ENCODE data around the gene CHST8. TPM values are rescaled to one million over a fixed set of nuclear protein-coding genes. Genes with fewer than 3 reads are reported as not detected.

The CHST8 gene
- total RNA-seq, 1 donor from 2014 or later, result 0.58 TPM

GRCh38 chr19:33730858-33731607 lies 109.3 kb downstream of the CHST8 start:
- DNase-seq (ENCODE audit: extremely low read depth, low read depth, low spot score), result no peak

DNA sequence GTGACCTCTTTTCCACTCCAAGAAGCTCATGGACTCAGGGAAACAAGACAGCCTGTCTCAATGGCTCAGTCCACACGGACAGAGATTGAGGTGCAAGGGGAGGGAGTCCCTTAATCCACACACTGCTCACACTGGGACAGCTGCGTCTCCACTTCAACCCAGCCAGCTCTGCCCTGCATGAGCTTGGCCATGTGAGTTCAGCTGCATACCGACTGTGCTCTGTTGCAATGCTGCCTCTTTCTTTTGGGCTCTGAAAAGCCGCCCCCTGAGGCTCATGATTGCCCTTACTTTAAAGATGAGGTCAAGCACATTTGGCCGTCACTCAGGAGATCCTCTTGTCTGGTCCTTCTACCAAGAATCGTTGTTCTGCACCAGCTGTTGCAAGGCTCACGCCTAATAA lies 110.1 kb downstream of the CHST8 start:
- no peak for DNase-seq (ENCODE audit: extremely low read depth, low read depth, low spot score)

GRCh38 chr19:33734913-33735312 lies 113.2 kb downstream of the CHST8 start:
- no peak for DNase-seq (ENCODE audit: extremely low read depth, low read depth, low spot score)

GRCh38 chr19:33736158-33736557 lies 114.4 kb downstream of the CHST8 start:
- DNase-seq (ENCODE audit: extremely low read depth, low read depth, low spot score), result no peak

DNA sequence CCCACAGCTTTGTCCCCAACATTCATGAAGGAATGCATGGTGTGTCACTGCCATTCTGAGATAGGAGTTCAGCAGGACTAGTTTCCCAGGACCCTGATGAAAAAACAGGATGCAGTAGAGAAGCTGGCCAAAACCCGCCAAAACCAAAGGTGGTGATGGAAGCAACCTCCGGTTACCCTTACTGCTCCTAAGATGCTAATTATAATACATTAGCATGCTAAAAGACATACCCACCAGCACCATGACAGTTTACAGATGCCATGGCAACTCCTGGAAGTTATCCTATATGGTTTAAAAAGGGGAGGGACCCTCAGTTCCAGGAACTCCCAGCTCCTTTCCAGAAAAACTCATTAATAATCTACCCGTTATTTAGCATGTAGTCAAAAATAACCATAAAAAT lies 115.0 kb downstream of the CHST8 start:
- DNase-seq (ENCODE audit: extremely low read depth, low read depth, low spot score), result no peak

DNA sequence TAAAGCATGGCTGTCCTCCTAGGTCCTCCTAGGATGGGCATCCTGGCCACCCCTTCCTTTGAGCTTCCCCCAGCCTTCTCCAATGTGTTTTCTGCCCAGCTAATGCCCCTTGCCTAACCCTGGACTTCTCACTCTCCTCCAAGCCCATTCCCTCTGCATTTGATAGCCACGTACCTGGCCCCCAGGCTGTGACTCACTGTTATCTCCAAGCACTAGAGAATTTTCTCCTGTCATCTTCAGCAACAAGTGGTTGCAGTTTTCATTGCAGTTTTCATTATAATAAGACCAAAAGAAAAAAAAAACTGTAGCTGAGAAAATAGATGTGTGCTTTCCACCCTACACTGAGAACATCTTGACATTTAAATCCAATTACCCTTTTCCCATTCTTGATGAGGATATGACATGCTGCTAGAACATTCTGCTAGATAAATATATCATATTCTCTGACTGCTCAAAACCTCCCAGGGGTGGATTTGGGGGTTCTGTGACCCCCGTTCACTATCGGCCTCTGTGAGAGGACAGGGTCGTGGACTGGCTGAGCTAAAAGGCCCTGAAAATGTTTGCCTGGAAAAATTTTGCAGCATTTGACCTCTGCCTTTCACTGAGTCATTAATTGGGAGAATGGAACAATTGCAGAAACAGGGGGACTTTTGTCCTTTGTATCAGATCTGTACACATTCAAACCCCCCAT lies 116.1 kb downstream of the CHST8 start:
- DNase-seq (ENCODE audit: extremely low read depth, low read depth, low spot score), result no peak

- peak; percentile 5 for DNase-seq (ENCODE audit: extremely low read depth, low read depth, low spot score)
Observed at GRCh38 chr19:33740811-33741396, 119.2 kb downstream of the CHST8 start.

- DNase-seq (ENCODE audit: extremely low read depth, low read depth, low spot score), result no peak
Observed at GRCh38 chr19:33745297-33745696, 123.5 kb downstream of the CHST8 start.

- DNase-seq (ENCODE audit: extremely low read depth, low read depth, low spot score), result no peak
Observed at GRCh38 chr19:33746159-33746558, 124.4 kb downstream of the CHST8 start.

DNA sequence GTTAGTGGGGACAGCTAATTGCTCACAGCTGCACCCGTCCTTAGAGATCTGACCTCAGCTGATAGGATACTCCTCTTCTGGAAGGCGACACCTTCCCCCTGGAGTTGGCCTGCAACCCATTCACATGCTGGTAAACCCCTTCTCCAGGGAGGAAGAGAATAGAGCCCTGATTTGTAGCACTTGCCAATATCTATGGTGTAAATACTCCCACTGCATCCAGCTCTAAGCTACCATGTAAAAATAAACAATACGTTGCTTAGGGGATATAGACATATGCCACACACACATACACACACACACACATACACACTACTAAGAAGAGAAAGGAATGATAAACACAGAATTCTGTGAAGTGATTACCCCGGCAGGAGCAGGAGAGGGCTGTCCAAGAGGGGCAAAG lies 125.5 kb downstream of the CHST8 start:
- no peak for DNase-seq (ENCODE audit: extremely low read depth, low read depth, low spot score)

GRCh38 chr19:33748231-33748630 lies 126.5 kb downstream of the CHST8 start:
- no peak for DNase-seq (ENCODE audit: extremely low read depth, low read depth, low spot score)

DNA sequence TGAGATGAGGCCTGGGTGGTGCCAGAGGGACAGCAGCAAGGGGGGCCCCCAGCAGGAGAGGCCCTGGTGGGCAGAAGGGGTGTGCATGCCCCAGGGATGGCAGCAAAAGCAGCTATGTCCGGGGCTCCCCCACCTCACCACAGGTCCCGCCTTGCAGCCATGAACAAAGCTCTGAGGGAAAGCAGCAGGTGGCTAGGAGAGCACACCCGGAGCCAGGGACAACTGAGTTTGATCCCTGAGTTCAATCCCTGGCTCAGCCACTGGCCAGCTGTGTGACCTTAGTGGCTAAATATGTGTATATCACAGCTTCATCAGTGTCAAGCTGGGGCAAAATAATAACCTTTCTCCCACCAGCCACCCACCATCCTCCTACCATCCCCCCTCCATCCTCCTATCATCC lies 127.3 kb downstream of the CHST8 start:
- no peak for DNase-seq (ENCODE audit: extremely low read depth, low read depth, low spot score)

DNA sequence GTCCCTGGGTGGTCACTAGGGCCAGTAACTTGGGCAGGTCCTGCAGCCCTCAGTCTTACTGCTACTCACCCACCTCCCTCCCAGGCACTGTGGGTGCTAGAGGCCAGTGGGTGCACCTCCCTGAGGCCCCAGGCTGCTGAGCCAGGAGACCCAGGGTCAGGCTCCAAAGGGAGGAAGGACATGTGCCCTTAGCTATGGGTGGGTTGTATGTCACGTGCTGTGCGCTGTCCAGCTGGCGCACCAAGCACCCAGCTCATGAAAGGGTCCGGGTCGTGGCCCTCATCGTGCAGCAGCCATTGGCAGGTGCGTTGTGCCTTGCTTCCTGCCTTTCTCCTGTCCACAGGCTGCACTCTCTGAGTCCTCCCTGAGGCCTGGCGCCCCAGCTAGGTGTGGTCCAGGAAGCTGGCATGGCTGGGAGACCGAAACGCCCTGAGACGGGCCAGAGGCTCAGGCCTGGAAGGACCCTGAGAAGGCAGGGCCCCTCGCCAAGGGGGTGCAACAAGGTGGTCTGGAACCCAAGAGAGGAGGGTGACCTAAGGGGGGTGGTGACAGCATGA lies 127.9 kb downstream of the CHST8 start:
- no peak for DNase-seq (ENCODE audit: extremely low read depth, low read depth, low spot score)

DNA sequence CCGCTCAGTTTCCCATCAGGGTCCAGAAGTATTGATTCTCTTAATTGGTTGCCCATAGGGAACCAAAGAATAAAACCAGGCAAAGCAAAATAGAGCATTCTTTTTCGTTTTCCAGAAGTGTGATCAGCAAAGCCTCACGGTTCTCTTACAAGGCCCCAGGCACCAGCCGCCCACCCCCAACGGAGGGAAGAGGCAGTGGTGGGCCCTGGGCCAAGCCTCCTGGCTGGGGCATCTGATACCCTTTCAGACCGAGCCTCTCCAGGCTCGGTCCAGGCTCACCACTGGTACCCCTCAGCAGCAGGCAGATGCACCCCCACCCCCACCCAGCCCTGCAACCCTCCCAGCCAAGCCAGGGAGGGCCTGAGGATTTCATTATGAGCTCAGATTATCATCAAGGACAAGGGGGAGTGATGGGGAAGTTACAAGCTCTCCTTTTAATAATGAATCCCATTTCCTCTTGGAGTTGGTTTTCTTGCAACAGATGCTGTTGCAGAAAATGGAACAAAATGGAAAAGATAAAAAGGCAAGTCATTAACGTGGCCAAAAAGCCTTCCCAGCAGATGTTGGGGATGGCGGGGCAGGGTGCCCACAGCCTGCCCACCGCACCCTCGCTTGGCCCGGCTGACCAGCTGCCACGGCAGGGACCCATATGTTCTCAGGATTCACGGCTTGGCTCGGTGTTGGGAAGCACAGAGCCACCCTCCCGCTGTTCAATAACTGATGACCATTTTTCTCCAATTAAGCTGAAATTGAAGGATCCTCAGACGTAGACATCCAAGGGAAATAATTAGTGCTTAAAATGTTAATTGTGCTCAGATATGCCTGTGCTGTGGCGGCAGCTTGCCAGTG lies 129.1 kb downstream of the CHST8 start:
- DNase-seq (ENCODE audit: extremely low read depth, low read depth, low spot score), result no peak

- DNase-seq (ENCODE audit: extremely low read depth, low read depth, low spot score), result no peak
Observed at GRCh38 chr19:33751436-33751770, 129.7 kb downstream of the CHST8 start.

DNA sequence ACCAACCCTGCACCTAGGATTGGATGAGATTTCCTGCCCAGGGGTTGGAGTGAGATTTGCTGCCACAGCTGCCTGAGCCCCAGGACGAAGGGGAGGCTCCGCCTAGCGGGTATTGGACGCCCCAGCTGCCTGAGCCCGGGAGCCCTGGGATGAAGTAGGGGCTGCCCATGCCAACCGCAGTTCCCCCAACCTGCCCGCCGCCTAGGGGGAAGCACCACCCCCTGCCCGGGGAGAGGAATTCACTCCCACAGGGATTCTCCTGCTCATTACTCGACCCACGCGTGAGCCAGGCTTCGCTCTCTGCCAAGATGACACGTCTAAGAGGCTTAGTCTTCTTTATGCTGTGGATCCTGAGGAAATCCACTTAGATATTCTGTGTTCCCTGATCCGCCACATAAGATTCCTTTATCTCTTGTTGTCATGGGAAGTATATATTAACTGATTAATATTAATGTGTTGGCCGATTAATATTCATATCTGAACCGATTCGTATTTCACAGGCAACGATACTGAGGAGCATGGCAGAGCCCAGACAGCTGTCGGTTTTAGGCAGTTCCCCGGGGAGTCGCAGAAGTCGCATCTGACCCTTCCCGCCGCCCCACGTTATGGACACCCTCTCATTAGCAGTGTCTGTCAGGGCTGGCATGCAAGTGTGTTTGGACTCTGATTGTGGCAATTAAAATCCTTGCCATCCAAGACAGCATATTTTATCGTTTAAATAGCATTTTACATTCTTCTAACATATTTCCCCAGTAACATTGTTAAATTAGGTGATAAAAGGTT lies 130.5 kb downstream of the CHST8 start:
- no peak for DNase-seq (ENCODE audit: extremely low read depth, low read depth, low spot score)

DNA sequence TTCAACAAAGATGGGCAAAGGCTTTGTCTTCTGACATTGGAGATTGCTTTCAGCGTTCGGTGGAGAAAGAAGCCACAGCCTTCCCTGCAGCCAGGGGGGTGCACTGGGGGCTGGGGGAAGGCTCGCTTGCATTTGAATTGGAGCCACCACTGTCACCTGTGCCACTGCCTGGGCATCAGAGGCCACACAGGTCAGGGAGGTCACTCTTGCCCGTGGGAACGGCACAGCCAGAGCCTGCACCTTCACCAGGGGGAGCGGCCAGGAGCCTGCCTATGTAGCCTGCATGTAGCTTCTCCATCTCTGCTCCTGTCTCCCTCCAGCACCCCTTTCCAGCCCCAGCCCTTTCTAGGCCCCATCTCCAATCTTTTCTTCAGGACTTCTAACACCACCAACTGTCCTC lies 131.2 kb downstream of the CHST8 start:
- no peak for DNase-seq (ENCODE audit: extremely low read depth, low read depth, low spot score)

DNA sequence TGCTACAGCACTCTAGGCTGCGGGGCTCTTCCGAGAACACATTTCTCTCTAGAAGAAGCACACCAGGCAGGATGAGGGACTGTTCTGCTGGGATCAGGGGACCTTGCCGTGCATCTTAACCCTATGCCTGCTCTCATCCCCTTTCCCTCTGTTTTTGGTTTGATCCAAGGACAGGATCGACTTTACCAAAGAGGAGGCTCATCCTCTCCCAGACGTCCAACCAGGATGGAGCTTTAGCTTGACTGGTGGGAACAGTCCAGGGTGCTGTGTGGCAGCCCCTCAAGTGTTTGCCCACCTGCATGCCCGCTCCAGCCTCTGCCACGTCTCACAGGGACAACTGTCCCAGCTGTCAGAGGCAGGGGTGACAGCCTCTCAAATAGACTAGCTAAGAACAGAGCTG lies 132.6 kb downstream of the CHST8 start:
- DNase-seq (ENCODE audit: extremely low read depth, low read depth, low spot score), result no peak

DNA sequence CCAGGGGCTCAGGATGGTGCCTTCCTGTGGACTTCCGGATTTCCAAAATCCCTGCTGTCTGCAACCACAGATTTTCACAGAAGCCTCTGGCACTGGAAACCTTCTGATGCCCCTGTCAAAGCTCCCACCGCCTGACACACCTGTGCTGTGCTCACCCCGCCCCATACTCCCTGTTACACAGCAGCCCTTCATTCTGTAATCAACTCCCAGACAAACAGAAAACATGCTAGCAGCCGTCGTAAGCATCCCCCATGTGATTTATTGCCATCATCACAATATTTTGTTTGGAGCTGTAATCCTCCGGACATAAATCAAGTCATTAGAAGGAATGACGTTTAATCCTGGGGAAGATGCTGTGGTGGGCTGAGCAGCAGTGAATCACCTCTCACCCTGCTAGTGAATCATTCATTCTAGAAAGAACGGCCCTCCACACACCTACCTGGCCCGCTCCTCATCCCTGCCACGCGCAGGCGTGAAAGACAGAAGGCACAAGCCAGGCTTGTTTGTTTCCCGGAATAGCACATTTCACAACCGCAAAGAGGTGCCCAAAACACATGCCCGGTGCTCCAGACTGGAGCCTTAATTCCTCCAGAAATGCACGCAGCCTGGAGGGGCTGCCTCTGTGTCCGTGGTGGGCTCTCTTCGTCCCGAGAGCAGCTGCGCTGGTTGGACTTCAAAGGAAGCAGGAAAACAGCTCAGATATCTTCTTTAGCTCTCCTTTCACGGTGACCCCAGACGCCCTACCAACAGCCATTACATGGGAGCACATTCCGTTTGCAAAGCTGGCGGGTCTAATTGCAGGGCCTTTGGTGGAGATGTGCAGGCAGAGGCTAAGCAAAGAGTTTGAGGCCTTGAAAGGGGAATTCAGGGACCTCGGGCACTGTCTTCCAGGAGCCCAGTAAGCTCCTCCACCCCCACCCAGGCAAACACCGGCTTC lies 133.6 kb downstream of the CHST8 start:
- DNase-seq (ENCODE audit: extremely low read depth, low read depth, low spot score), result no peak
